Measurements from ENCODE around the gene LGR5.
"Not testable (repeated sequence)": the region's sequence is repeated elsewhere in the genome, so short reads cannot be mapped to it uniquely, and the experiment has no call there.

LGR5 gene

DNA sequence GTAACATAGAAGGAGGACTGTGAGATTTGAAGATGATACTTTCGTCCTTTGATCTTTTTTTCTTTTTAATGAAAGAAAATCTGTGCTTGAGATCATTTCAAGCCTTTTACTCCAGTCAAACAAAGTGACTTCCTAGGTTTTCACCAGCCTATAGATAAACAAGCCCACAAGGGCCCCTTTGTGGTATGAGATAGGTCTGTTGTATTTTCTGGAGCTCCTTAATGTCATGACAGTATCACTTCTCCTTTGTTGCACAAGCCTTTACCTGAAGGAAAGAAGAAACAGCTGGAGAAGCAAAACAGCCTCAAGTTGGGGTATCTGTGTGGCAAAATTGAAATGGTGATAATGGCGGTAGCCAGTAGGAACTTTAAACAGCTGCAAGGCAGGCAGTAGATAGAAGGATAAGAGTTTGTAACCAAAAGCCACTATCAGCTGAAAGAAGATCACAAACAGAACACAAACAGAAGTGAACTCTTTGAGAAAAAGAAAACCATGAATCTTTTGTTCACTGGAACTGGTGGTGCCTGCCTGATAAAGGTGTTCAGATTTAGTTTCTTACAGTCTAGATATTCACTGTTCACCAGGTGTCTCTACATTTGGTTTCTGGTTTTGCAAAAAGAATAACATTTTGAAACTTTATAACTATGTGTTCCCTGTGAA lies 96.8 kb downstream of the LGR5 start:
- no peak overlapping the region for H3K4me3 ChIP-seq (ENCODE audit: low read length)
- H3K4me2 ChIP-seq (ENCODE audit: low read length) = no peak overlapping the region
- no peak overlapping the region for H3K9ac ChIP-seq (ENCODE audit: low read depth, low read length)
- H3K36me3 ChIP-seq (ENCODE audit: insufficient read depth, low read length) = no peaks in the 10 kb centered on the region
- no peaks in the 10 kb centered on the region for H3K27me3 ChIP-seq (ENCODE audit: control insufficient read depth, insufficient read depth, low read length)
- H3K9me3 ChIP-seq (replicated peaks; ENCODE audit: low read length) = no peaks in the 10 kb centered on the region
- no peaks in the 10 kb centered on the region for H3K4me1 ChIP-seq (ENCODE audit: control insufficient read depth, insufficient read depth, low read length)

DNA sequence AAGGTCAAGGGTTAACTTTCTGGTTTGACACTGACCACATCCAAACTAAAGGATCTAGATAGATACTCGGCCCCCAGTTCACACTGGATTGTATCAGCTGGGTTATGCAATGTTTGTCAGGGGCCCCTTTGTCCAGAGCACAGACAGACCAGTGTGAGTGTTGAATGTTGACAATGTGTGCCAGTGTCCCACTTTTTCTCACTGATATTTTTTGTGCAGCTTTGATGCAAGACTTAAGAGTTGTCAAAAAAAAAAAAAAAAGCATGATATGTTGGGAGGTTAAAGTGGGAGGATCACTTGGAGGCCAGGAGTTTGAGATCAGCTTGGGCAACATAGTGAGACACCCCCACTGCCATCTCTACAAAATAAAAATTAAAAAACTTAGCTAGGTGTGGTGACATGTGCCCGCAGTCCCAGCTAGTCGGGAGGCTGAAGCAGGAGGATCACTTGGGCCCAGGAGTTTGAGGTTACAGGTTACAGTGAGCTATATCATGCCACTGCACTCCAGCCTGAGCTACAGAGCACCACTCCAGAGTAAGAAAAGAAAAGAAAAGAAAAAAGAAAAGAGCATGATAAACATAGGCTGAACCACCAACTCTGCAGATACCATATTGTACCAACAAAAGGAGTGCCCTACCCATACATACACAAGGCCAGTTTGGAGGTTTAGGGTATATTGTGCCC lies 97.5 kb downstream of the LGR5 start:
- no peaks in the 10 kb centered on the region for H3K27me3 ChIP-seq (ENCODE audit: control insufficient read depth, insufficient read depth, low read length)
- H3K4me2 ChIP-seq (ENCODE audit: low read length) = no peak overlapping the region
- H3K4me3 ChIP-seq (ENCODE audit: low read length) = no peak overlapping the region
- no peaks in the 10 kb centered on the region for H3K36me3 ChIP-seq (ENCODE audit: insufficient read depth, low read length)
- H3K9ac ChIP-seq (ENCODE audit: low read depth, low read length) = no peak overlapping the region
- H3K9me3 ChIP-seq (replicated peaks; ENCODE audit: low read length) = no peaks in the 10 kb centered on the region
- no peaks in the 10 kb centered on the region for H3K4me1 ChIP-seq (ENCODE audit: control insufficient read depth, insufficient read depth, low read length)

DNA sequence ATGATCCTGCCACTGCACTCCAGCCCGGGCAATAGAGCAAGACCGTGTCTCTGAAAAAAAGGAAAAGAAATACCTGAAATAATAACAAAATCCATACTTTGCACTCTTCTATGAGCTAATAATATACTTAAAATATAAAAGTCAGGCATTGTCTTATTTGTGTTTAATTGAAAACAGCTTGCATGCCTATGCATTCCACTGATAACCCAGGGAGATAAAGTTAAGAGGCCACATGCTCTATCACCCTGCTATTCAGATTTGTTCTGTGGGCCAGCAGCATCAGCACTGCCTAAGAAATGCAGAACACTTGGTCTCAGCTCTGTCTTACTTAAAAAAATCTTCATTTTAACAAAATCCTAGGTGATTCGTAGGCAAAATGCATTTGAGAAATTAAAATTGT lies 99.2 kb downstream of the LGR5 start:
- Histone ChIP-seq H3K27me3 (ENCODE audit: control insufficient read depth, insufficient read depth, low read length) (no peaks in the 10 kb centered on the region), H3K9ac (ENCODE audit: low read depth, low read length) (no peak overlapping the region), H3K4me2 (ENCODE audit: low read length) (no peak overlapping the region), H3K4me1 (ENCODE audit: control insufficient read depth, insufficient read depth, low read length) (no peaks in the 10 kb centered on the region), H3K36me3 (ENCODE audit: insufficient read depth, low read length) (no peaks in the 10 kb centered on the region), H3K4me3 (ENCODE audit: low read length) (no peak overlapping the region), H3K9me3 (replicated peaks; ENCODE audit: low read length) (no peaks in the 10 kb centered on the region)

DNA sequence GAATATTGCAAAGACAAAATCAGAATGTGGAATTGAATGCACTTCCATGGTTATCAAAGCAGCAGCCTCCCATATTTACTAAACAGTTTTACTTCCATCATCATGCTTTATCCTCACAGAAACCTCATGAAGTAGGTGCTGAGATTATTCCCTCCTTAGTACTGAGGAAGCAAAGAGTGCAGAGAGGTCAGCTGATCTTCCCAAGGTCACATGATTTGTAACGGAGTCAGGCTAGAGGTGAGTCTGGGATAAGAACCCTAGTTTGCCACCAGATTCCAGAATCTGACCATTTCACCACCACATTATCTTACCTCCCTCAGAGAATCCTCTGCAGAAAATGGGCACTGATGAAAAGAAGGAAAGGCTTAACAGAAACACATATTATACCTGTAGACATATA lies 102.0 kb downstream of the LGR5 start:
- no peak overlapping the region for H3K4me2 ChIP-seq (ENCODE audit: low read length)
- H3K9ac ChIP-seq (ENCODE audit: low read depth, low read length) = no peak overlapping the region
- H3K4me3 ChIP-seq (ENCODE audit: low read length) = no peak overlapping the region
- no peaks in the 10 kb centered on the region for H3K9me3 ChIP-seq (replicated peaks; ENCODE audit: low read length)
- H3K36me3 ChIP-seq (ENCODE audit: insufficient read depth, low read length) = no peaks in the 10 kb centered on the region
- H3K27me3 ChIP-seq (ENCODE audit: control insufficient read depth, insufficient read depth, low read length) = no peaks in the 10 kb centered on the region
- no peaks in the 10 kb centered on the region for H3K4me1 ChIP-seq (ENCODE audit: control insufficient read depth, insufficient read depth, low read length)

DNA sequence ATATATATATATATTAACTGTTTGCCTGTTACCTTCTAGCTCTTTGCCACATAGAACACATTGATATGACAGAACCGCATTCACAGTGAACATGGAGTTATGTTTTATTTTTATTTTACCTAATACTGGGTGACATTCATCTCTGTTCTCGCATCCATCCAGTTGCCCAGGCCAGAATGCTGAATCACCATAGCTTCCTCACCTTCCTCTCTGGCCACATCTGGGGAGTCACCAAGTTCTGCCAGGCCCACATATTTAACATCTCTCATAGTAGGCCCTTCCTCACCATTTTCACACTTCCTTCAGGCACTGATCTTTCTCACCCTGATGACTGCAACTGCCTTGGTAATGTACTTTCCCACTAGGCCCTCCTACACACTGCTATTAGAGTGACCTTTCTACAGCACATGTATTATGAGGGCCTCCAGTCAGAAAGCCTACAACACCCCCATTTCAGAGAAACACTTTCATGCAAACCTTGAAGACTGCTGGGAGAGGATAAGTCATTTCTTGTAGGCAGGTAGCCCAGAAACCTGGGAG lies 106.8 kb downstream of the LGR5 start:
- H3K9me3 ChIP-seq (replicated peaks; ENCODE audit: low read length) = no peaks in the 10 kb centered on the region
- H3K9ac ChIP-seq (ENCODE audit: low read depth, low read length) = no peak overlapping the region
- H3K36me3 ChIP-seq (ENCODE audit: insufficient read depth, low read length) = no peaks in the 10 kb centered on the region
- no peaks in the 10 kb centered on the region for H3K4me1 ChIP-seq (ENCODE audit: control insufficient read depth, insufficient read depth, low read length)
- no peak overlapping the region for H3K4me2 ChIP-seq (ENCODE audit: low read length)
- no peaks in the 10 kb centered on the region for H3K27me3 ChIP-seq (ENCODE audit: control insufficient read depth, insufficient read depth, low read length)
- no peak overlapping the region for H3K4me3 ChIP-seq (ENCODE audit: low read length)

DNA sequence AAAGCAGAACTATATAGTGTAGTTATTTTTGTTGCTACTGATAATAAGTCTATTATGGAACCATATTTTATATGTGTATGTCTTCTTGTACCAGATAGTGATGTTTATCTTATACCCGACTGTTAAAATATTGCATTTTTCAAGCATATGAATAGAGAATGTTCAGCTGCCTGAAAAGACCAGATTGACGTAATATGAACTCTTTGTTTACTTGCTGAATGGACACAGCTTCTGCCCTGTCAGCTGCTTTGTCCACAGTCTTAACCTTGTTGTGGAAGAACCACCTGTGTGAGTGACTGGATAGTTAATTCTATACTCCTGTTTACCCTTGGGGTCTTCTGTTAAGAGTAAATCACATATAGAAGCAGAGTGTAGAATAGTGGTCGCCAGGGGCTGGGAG lies 109.3 kb downstream of the LGR5 start:
- H3K9me3 ChIP-seq (replicated peaks; ENCODE audit: low read length) = no peaks in the 10 kb centered on the region
- H3K4me2 ChIP-seq (ENCODE audit: low read length) = no peak overlapping the region
- H3K4me3 ChIP-seq (ENCODE audit: low read length) = no peak overlapping the region
- no peaks in the 10 kb centered on the region for H3K27me3 ChIP-seq (ENCODE audit: control insufficient read depth, insufficient read depth, low read length)
- no peak overlapping the region for H3K9ac ChIP-seq (ENCODE audit: low read depth, low read length)
- H3K4me1 ChIP-seq (ENCODE audit: control insufficient read depth, insufficient read depth, low read length) = no peaks in the 10 kb centered on the region
- H3K36me3 ChIP-seq (ENCODE audit: insufficient read depth, low read length) = no peaks in the 10 kb centered on the region

DNA sequence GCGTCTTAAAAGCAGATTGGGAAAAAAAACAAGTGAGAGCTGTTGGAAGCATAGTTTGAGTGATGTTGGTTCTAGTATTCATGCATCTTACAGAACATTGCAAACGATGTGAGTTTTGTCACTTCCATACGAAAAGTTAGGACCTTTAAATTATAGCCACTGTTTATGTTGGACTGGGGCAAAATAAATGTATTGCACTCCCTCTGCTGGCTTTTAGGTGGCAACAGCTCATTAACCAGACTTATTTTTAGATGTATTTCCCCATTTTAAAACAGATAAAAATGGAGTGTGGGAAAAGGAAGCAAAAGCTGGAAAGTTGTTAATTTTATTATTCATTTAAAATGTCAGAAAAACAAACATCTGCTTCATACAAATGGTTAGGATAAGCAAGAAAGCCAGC lies 111.9 kb downstream of the LGR5 start:
- no peaks in the 10 kb centered on the region for H3K36me3 ChIP-seq (ENCODE audit: insufficient read depth, low read length)
- H3K4me2 ChIP-seq (ENCODE audit: low read length) = no peak overlapping the region
- H3K9ac ChIP-seq (ENCODE audit: low read depth, low read length) = no peak overlapping the region
- no peak overlapping the region for H3K4me3 ChIP-seq (ENCODE audit: low read length)
- H3K27me3 ChIP-seq (ENCODE audit: control insufficient read depth, insufficient read depth, low read length) = no peaks in the 10 kb centered on the region
- H3K4me1 ChIP-seq (ENCODE audit: control insufficient read depth, insufficient read depth, low read length) = peaks cover 5% of the 10 kb centered on the region
- H3K9me3 ChIP-seq (replicated peaks; ENCODE audit: low read length) = no peaks in the 10 kb centered on the region

DNA sequence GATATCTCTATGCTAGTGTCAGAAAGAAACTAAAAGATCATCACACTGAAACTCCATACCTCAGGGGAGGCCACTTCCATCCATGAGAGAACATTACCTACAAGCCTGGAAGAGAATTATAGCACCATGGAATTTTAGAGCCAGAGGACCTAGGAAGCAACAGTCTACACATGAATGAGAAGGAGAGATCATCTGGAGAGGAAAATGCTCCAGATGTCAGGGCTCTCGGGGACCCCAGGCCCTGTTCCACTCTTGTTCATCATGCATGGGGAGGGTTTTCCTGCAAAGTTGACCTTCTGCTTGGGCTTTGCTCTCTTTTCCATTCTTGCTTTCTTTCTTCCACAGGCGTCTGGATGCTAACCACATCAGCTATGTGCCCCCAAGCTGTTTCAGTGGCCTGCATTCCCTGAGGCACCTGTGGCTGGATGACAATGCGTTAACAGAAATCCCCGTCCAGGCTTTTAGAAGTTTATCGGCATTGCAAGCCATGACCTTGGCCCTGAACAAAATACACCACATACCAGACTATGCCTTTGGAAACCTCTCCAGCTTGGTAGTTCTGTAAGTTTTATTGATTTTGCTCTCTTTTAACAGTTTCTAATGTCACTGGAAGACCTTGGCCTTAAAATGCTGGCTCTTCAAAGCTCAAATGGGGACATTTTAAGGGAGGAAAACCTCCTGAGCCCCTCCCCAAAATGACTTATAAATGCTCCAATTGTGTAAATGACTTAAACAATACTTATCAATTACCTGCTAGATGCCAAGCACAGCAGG lies 113.3 kb downstream of the LGR5 start:
- Histone ChIP-seq H3K36me3 (ENCODE audit: insufficient read depth, low read length) (no peaks in the 10 kb centered on the region), H3K4me3 (ENCODE audit: low read length) (no peak overlapping the region), H3K4me2 (ENCODE audit: low read length) (no peak overlapping the region), H3K4me1 (ENCODE audit: control insufficient read depth, insufficient read depth, low read length) (peaks cover 7% of the 10 kb centered on the region), H3K27me3 (ENCODE audit: control insufficient read depth, insufficient read depth, low read length) (no peaks in the 10 kb centered on the region), H3K9ac (ENCODE audit: low read depth, low read length) (no peak overlapping the region), H3K9me3 (replicated peaks; ENCODE audit: low read length) (no peaks in the 10 kb centered on the region)

DNA sequence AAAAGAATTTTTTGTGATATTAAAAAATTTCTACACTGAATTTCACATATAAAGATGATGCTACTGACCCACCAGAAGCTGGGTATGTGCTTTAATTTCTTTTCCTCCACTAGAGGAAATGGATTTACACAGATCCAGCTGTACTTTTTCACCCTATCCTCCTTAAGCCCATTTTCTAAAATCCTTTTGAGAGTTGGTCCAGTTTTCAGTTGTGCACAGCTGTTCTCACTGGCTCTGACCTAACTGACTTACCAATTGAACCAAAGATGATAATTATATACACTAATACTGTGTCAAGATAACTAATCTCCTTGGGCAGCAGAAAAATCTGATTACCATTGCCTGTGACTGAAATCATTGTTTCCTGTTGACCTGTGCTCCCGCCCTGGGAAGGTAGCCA lies 115.6 kb downstream of the LGR5 start:
- H3K9ac ChIP-seq (ENCODE audit: low read depth, low read length) = no peak overlapping the region
- H3K4me3 ChIP-seq (ENCODE audit: low read length) = no peak overlapping the region
- no peaks in the 10 kb centered on the region for H3K9me3 ChIP-seq (replicated peaks; ENCODE audit: low read length)
- no peaks in the 10 kb centered on the region for H3K27me3 ChIP-seq (ENCODE audit: control insufficient read depth, insufficient read depth, low read length)
- H3K36me3 ChIP-seq (ENCODE audit: insufficient read depth, low read length) = no peaks in the 10 kb centered on the region
- no peak overlapping the region for H3K4me2 ChIP-seq (ENCODE audit: low read length)
- H3K4me1 ChIP-seq (ENCODE audit: control insufficient read depth, insufficient read depth, low read length) = peaks cover 7% of the 10 kb centered on the region

DNA sequence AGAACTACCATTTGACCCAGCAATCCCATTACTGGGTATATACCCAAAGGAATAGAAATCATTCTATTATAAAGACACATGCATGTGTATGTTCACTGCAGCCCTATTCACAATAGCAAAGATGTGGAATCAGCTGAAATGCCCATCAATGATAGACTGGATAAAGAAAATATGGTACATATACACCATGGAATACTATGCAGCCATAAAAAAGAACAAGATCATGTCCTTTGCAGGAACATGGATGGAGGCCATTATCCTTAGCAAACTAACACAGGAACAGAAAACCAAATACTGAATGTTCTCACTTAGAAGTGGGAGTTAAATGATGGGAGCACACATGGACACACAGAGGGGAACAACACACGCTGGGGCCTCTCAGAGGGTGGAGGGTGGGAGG lies 116.2 kb downstream of the LGR5 start:
- H3K4me1 ChIP-seq (ENCODE audit: control insufficient read depth, insufficient read depth, low read length); H3K27me3 ChIP-seq (ENCODE audit: control insufficient read depth, insufficient read depth, low read length); H3K4me2 ChIP-seq (ENCODE audit: low read length); H3K9ac ChIP-seq (ENCODE audit: low read depth, low read length); H3K9me3 ChIP-seq (replicated peaks; ENCODE audit: low read length); H3K36me3 ChIP-seq (ENCODE audit: insufficient read depth, low read length); H3K4me3 ChIP-seq (ENCODE audit: low read length): not testable (repeated sequence)

DNA sequence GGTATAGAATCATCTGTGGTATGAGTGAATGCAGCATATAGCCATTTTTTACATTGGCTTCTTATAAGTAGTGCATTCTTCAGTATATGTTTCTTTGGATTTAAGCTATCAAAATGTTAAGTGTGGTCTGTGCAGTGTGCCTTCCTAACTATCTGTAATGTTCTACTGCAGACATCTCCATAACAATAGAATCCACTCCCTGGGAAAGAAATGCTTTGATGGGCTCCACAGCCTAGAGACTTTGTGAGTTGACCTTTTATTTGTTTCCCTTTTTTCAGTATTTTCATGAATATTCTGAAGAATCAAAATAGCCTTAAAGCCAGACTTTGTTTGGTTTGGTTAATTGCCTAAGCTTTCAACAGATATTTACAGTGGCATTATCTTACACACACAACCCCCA lies 116.8 kb downstream of the LGR5 start:
- no peaks in the 10 kb centered on the region for H3K27me3 ChIP-seq (ENCODE audit: control insufficient read depth, insufficient read depth, low read length)
- H3K4me2 ChIP-seq (ENCODE audit: low read length) = no peak overlapping the region
- no peaks in the 10 kb centered on the region for H3K36me3 ChIP-seq (ENCODE audit: insufficient read depth, low read length)
- H3K9ac ChIP-seq (ENCODE audit: low read depth, low read length) = no peak overlapping the region
- no peaks in the 10 kb centered on the region for H3K9me3 ChIP-seq (replicated peaks; ENCODE audit: low read length)
- no peak overlapping the region for H3K4me3 ChIP-seq (ENCODE audit: low read length)
- peaks cover 7% of the 10 kb centered on the region for H3K4me1 ChIP-seq (ENCODE audit: control insufficient read depth, insufficient read depth, low read length)
